H9 (cell line): ENCODE measurements around the gene CALHM1. TPM values are rescaled to one million over a fixed set of nuclear protein-coding genes. Genes with fewer than 3 reads are reported as not detected.

Experiments
- DNase-seq: peaks from one replicate; pipeline ENCODE4 v3.0.0-alpha.2; 2017
- H2AFZ ChIP-seq: one replicate; pipeline ENCODE4 v1.6.1; 2013; ENCODE audit warnings: mild to moderate bottlenecking, low read length, control low read depth, moderate library complexity
- H2AK5ac ChIP-seq: 2 replicates; pipeline ENCODE4 v1.6.1; 2013; ENCODE audit warnings: low read length, control low read depth, mixed read lengths; ENCODE audit not compliant: insufficient read length
- H2BK120ac ChIP-seq: one replicate; pipeline ENCODE4 v1.6.1; 2013; ENCODE audit warnings: low read depth, mild to moderate bottlenecking, low read length, control low read depth, inconsistent platforms; ENCODE audit not compliant: poor library complexity, severe bottlenecking
- H2BK12ac ChIP-seq: 2 replicates; pipeline ENCODE4 v1.6.1; 2013; ENCODE audit warnings: low read length, control low read depth, mixed read lengths, low read depth; ENCODE audit not compliant: insufficient read length
- H2BK15ac ChIP-seq: 2 replicates; pipeline ENCODE4 v1.6.1; 2013; ENCODE audit warnings: low read depth, low read length, control low read depth
- H2BK20ac ChIP-seq: one replicate; pipeline ENCODE4 v1.6.1; 2013; ENCODE audit warnings: low read depth, mild to moderate bottlenecking, low read length, control low read depth, inconsistent platforms; ENCODE audit not compliant: poor library complexity, severe bottlenecking
- H2BK5ac ChIP-seq: 2 replicates; pipeline ENCODE4 v1.6.1; 2013; ENCODE audit warnings: low read length, control low read depth, mixed read lengths; ENCODE audit not compliant: insufficient read length
- H3K14ac ChIP-seq: 2 replicates; pipeline ENCODE4 v1.6.1; 2013; ENCODE audit warnings: low read length, control low read depth; ENCODE audit not compliant: insufficient read depth
- H3K18ac ChIP-seq: 2 replicates; pipeline ENCODE4 v1.6.1; 2013; ENCODE audit warnings: low read depth, mild to moderate bottlenecking, mixed read lengths, low read length, control low read depth; ENCODE audit not compliant: insufficient read length
- H3K23ac ChIP-seq: 2 replicates; pipeline ENCODE4 v1.6.1; 2013; ENCODE audit warnings: low read length, control low read depth, mixed read lengths, low read depth; ENCODE audit not compliant: insufficient read length
- H3K23me2 ChIP-seq: 2 replicates; pipeline ENCODE4 v1.6.1; 2013; ENCODE audit warnings: low read depth, mild to moderate bottlenecking, mixed read lengths, low read length, control low read depth; ENCODE audit not compliant: insufficient read length, poor library complexity, severe bottlenecking
- H3K27ac ChIP-seq: 2 replicates; pipeline ENCODE4 v1.5.1; 2013; ENCODE audit warnings: low read length, control low read depth, mixed read lengths, low read depth; ENCODE audit not compliant: insufficient read length
- H3K27me3 ChIP-seq: 2 replicates; pipeline ENCODE4 v1.6.1; 2013; ENCODE audit warnings: low read length, control low read depth, inconsistent platforms; ENCODE audit not compliant: insufficient read depth
- H3K4ac ChIP-seq: 2 replicates; pipeline ENCODE4 v1.6.1; 2013; ENCODE audit warnings: low read depth, mild to moderate bottlenecking, control low read depth, inconsistent platforms, low read length, moderate library complexity
- H3K4me1 ChIP-seq: 2 replicates; pipeline ENCODE4 v1.6.1; 2013; ENCODE audit warnings: low read length, control low read depth, inconsistent platforms; ENCODE audit not compliant: insufficient read depth
- H3K4me2 ChIP-seq: 2 replicates; pipeline ENCODE4 v1.6.1; 2013; ENCODE audit warnings: low read length, control low read depth, mixed read lengths; ENCODE audit not compliant: insufficient read length, insufficient read depth
- H3K56ac ChIP-seq: 2 replicates; pipeline ENCODE4 v1.6.1; 2013; ENCODE audit warnings: low read depth, mild to moderate bottlenecking, mixed read lengths, low read length, control low read depth; ENCODE audit not compliant: insufficient read length
- H3K79me1 ChIP-seq: 2 replicates; pipeline ENCODE4 v1.6.1; 2013; ENCODE audit warnings: low read depth, mild to moderate bottlenecking, moderate library complexity, low read length, control low read depth, inconsistent platforms; ENCODE audit not compliant: insufficient read depth, poor library complexity, severe bottlenecking
- H3K79me2 ChIP-seq: 2 replicates; pipeline ENCODE4 v1.6.1; 2013; ENCODE audit warnings: low read length, control low read depth, inconsistent platforms; ENCODE audit not compliant: insufficient read depth
- H3K9ac ChIP-seq: 2 replicates; pipeline ENCODE4 v1.6.1; 2013; ENCODE audit warnings: low read length, control low read depth, mixed read lengths; ENCODE audit not compliant: insufficient read length; ENCODE audit errors: extremely low read depth
- H3K9me3 ChIP-seq: one replicate; pipeline ENCODE4 v1.6.1; 2013; ENCODE audit warnings: low read depth, low read length, inconsistent platforms; ENCODE audit not compliant: control insufficient read depth
- H3T11ph ChIP-seq: one replicate; pipeline ENCODE4 v1.6.1; 2013; ENCODE audit warnings: mild to moderate bottlenecking, low read length, control low read depth, inconsistent platforms
- H4K20me1 ChIP-seq: one replicate; pipeline ENCODE4 v1.6.1; 2013; ENCODE audit not compliant: control insufficient read depth, insufficient read length, insufficient read depth
- H4K5ac ChIP-seq: 2 replicates; pipeline ENCODE4 v1.6.1; 2013; ENCODE audit warnings: low read depth, mild to moderate bottlenecking, mixed read lengths, low read length, control low read depth; ENCODE audit not compliant: insufficient read length
- H4K8ac ChIP-seq: replicated peaks from 2 replicates; pipeline ENCODE4 v1.6.1; 2013; ENCODE audit warnings: low read length, control low read depth, mixed read lengths, low read depth; ENCODE audit not compliant: insufficient read length
- H4K91ac ChIP-seq: 2 replicates; pipeline ENCODE4 v1.6.1; 2013; ENCODE audit warnings: low read depth, mild to moderate bottlenecking, moderate library complexity, mixed read lengths, low read length, control low read depth; ENCODE audit not compliant: insufficient read length
- H3K27ac Mint-ChIP-seq, 3 experiments: 2 replicates in 2 of 3; 3 replicates in 1 of 3; pipeline ENCODE4 v1.8.0; 2020 to 2021; ENCODE audit warnings: mixed read lengths in 3 of 3, mild to moderate bottlenecking in 1 of 3, moderate library complexity in 1 of 3
- H3K27me3 Mint-ChIP-seq: 2 replicates; pipeline ENCODE4 v1.8.0; 2021; ENCODE audit warnings: low read depth, mild to moderate bottlenecking, moderate library complexity, mixed read lengths
- H3K36me3 Mint-ChIP-seq, 3 experiments: 2 replicates in 2 of 3; 3 replicates in 1 of 3; pipeline ENCODE4 v1.8.0; 2020 to 2021; ENCODE audit warnings: low read depth in 3 of 3, mixed read lengths in 3 of 3; ENCODE audit not compliant: insufficient read depth in 1 of 3
- H3K4me1 Mint-ChIP-seq, 2 experiments: 2 replicates each; pipeline ENCODE4 v1.8.0; 2020; ENCODE audit warnings: mixed read lengths in 2 of 2
- H3K4me3 Mint-ChIP-seq, 2 experiments: 2 replicates in 1 of 2; 3 replicates in 1 of 2; pipeline ENCODE4 v1.8.0; 2020 to 2021; ENCODE audit warnings: mild to moderate bottlenecking in 2 of 2, mixed read lengths in 2 of 2, moderate library complexity in 1 of 2
- H3K9me3 Mint-ChIP-seq, 2 experiments: 2 replicates in 1 of 2; 3 replicates in 1 of 2; pipeline ENCODE4 v1.8.0; 2020; ENCODE audit warnings: mild to moderate bottlenecking in 2 of 2, mixed read lengths in 2 of 2, moderate library complexity in 1 of 2
- WGBS: extraction: QIAGEN DNeasy Blood & Tissue Kit; methylation state at CpG from one replicate; pipeline ENCODE4 v1.1.7; 2013; ENCODE audit warnings: missing lambda C conversion rate, low lambda C conversion rate, mixed read lengths; ENCODE audit not compliant: insufficient read length; ENCODE audit errors: extremely low coverage; 5-methylcytosine and 5-hydroxymethylcytosine counted together
- total RNA-seq: library from RNA; stranded (reverse); gene quantifications from 2 replicates; pipeline ENCODE4 v1.2.1, GENCODE V29; 2021
- TF ChIP-seq, protein P1 (sequence below): fragments of 200-600 bp; sonication (generic); conservative IDR thresholded peaks from 3 replicates; pipeline ENCODE4 v1.8.0; 2021; ENCODE audit warnings: antibody characterized with exemption, mild to moderate bottlenecking

The CALHM1 gene
- total RNA-seq, 1 experiment from 2014 or later: 0.13 TPM

DNA sequence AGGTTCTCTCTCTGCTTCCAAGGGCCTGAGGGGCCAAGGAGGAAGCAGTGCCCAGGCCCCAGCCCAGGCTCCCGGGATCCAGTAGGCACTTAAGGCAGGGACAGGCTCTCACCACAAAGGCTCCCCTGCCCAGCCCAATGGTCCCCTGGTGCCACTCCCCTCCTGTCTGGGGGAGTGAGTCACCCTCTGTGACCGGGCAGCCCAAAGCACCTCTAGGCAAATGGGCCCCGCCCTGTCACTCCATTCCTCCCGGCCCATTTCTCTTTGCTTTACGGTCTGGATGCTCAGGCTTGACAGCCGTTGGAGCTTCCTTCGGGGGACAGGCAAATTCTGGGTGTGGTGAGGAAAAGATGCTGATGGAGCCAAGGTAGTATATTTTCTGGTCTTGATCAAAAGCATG is 20.4 kb upstream of the CALHM1 start, which contains the start of gene CALHM3:
CALHM3 (minus strand) TSS at position 106 of the 400 bp plus-strand sequence. CDS start 208 bp downstream, outside the sequence.
- WGBS: no CpG with 5 or more reads among the region's 7 CpGs
- H4K91ac ChIP-seq: no peak within 1 kb of the TSS
- TF ChIP-seq, protein P1, sequence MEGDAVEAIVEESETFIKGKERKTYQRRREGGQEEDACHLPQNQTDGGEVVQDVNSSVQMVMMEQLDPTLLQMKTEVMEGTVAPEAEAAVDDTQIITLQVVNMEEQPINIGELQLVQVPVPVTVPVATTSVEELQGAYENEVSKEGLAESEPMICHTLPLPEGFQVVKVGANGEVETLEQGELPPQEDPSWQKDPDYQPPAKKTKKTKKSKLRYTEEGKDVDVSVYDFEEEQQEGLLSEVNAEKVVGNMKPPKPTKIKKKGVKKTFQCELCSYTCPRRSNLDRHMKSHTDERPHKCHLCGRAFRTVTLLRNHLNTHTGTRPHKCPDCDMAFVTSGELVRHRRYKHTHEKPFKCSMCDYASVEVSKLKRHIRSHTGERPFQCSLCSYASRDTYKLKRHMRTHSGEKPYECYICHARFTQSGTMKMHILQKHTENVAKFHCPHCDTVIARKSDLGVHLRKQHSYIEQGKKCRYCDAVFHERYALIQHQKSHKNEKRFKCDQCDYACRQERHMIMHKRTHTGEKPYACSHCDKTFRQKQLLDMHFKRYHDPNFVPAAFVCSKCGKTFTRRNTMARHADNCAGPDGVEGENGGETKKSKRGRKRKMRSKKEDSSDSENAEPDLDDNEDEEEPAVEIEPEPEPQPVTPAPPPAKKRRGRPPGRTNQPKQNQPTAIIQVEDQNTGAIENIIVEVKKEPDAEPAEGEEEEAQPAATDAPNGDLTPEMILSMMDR: no peak
- no peaks in the 10 kb centered on the region for H3K27me3 ChIP-seq
- H2BK20ac ChIP-seq: no peak within 1 kb of the TSS
- no peaks in the 10 kb centered on the region for H3K23me2 ChIP-seq
- no peaks in the 10 kb centered on the region for H3K4me1 ChIP-seq
- no peaks in the 10 kb centered on the region for H3K79me2 ChIP-seq
- H3K36me3 Mint-ChIP-seq: no peaks in the 10 kb centered on the region
- H2BK12ac ChIP-seq: no peak within 1 kb of the TSS
- no peak within 1 kb of the TSS for H2AFZ ChIP-seq
- H2BK5ac ChIP-seq: no peak within 1 kb of the TSS
- H3K56ac ChIP-seq: no peak within 1 kb of the TSS
- H3K23ac ChIP-seq: no peak within 1 kb of the TSS
- no peak for DNase-seq
- no peak within 1 kb of the TSS for H3K4me2 ChIP-seq
- H3K4me3 Mint-ChIP-seq: no peak within 1 kb of the TSS
- H3K9me3 ChIP-seq: no peaks in the 10 kb centered on the region
- no peak within 1 kb of the TSS for H2BK120ac ChIP-seq
- peaks cover 2% of the 10 kb centered on the region; the same call in 1 of the 2 replicates for H3K27me3 Mint-ChIP-seq
- H2AK5ac ChIP-seq: no peak within 1 kb of the TSS
- no peak within 1 kb of the TSS for H3T11ph ChIP-seq
- no peak within 1 kb of the TSS for H3K9ac ChIP-seq
- H3K4me1 Mint-ChIP-seq: peaks cover 10 to 22% of the 10 kb centered on the region in 2 experiments
- H4K20me1 ChIP-seq: no peaks in the 10 kb centered on the region
- no peak within 1 kb of the TSS for H3K27ac ChIP-seq
- H3K14ac ChIP-seq: no peak within 1 kb of the TSS
- no peak within 1 kb of the TSS for H3K18ac ChIP-seq
- H4K5ac ChIP-seq: no peak within 1 kb of the TSS
- H3K9me3 Mint-ChIP-seq: no peaks in the 10 kb centered on the region
- no peaks in the 10 kb centered on the region for H3K79me1 ChIP-seq
- H4K8ac ChIP-seq: no peak within 1 kb of the TSS
- H3K27ac Mint-ChIP-seq: 0 out of 7 replicates have a peak within 1 kb of the TSS, but pooled peaks of 2 of the 3 experiments have one; percentile 32 to 55
- no peak within 1 kb of the TSS for H3K4ac ChIP-seq
- H2BK15ac ChIP-seq: no peak within 1 kb of the TSS
